ENCODE data around the gene KDM3A.

Gene KDM3A

GRCh38 chr2:86429335-86429734 lies 11.8 kb upstream of the KDM3A start:
- ChIA-PET POLR2A (no interaction called here), CTCF (no interaction called here)
- DNase-seq (ENCODE audit: extremely low spot score), result no peak
- TF ChIP-seq ZNF384 (IDR thresholded peaks at IDR 0.05), result no peak
- no peak for TF ChIP-seq SP1 (IDR thresholded peaks at IDR 0.05)
- TF ChIP-seq L3MBTL2 (conservative IDR thresholded peaks at IDR 0.05), result no peak
- TF ChIP-seq LEF1 (IDR thresholded peaks at IDR 0.05; ENCODE audit: borderline replicate concordance), result no peak
- no peak for TF ChIP-seq ARNT (IDR thresholded peaks at IDR 0.05)
- TF ChIP-seq HDGF (IDR thresholded peaks at IDR 0.05; ENCODE audit: borderline replicate concordance), result no peak
- TF ChIP-seq SUZ12 (IDR thresholded peaks at IDR 0.05), result no peak

GRCh38 chr2:86430368-86430767 lies 10.8 kb upstream of the KDM3A start:
- POLR2A ChIA-PET, result no interaction called here
- DNase-seq (ENCODE audit: extremely low spot score), result no peak
- CTCF ChIA-PET, result no interaction called here
- TF ChIP-seq NFRKB (IDR thresholded peaks at IDR 0.05), result no peak
- TF ChIP-seq HDGF (IDR thresholded peaks at IDR 0.05; ENCODE audit: borderline replicate concordance), result no peak
- no peak for TF ChIP-seq ARNT (IDR thresholded peaks at IDR 0.05)
- TF ChIP-seq L3MBTL2 (conservative IDR thresholded peaks at IDR 0.05), result no peak
- no peak for TF ChIP-seq ZNF384 (IDR thresholded peaks at IDR 0.05)
- no peak for TF ChIP-seq FOXK2 (IDR thresholded peaks at IDR 0.05)
- TF ChIP-seq LEF1 (IDR thresholded peaks at IDR 0.05; ENCODE audit: borderline replicate concordance), result no peak
- TF ChIP-seq SUZ12 (IDR thresholded peaks at IDR 0.05), result no peak
- TF ChIP-seq SP1 (IDR thresholded peaks at IDR 0.05), result no peak

GRCh38 chr2:86433137-86433536 lies 8.0 kb upstream of the KDM3A start:
- no peak for DNase-seq (ENCODE audit: extremely low spot score)
- ChIA-PET POLR2A (no interaction called here), CTCF (no interaction called here)
- TF ChIP-seq L3MBTL2 (conservative IDR thresholded peaks at IDR 0.05) (no peak), LEF1 (IDR thresholded peaks at IDR 0.05; ENCODE audit: borderline replicate concordance) (no peak), NFRKB (IDR thresholded peaks at IDR 0.05) (no peak), CTBP1 (IDR thresholded peaks at IDR 0.05; ENCODE audit: borderline replicate concordance) (no peak), SUZ12 (IDR thresholded peaks at IDR 0.05) (no peak), TARDBP (IDR thresholded peaks at IDR 0.05) (no peak), BHLHE40 (IDR thresholded peaks at IDR 0.05; ENCODE audit: borderline replicate concordance) (no peak), ARNT (IDR thresholded peaks at IDR 0.05) (no peak), SP1 (IDR thresholded peaks at IDR 0.05) (no peak), PKNOX1 (IDR thresholded peaks at IDR 0.05) (no peak), FOXM1 (IDR thresholded peaks at IDR 0.05; ENCODE audit: borderline replicate concordance) (no peak), ZNF384 (IDR thresholded peaks at IDR 0.05) (no peak)

GRCh38 chr2:86434290-86434689 lies 6.9 kb upstream of the KDM3A start:
- no peak for DNase-seq (ENCODE audit: extremely low spot score)
- ChIA-PET POLR2A (no interaction called here), CTCF (no interaction called here)
- TF ChIP-seq HDGF (IDR thresholded peaks at IDR 0.05; ENCODE audit: borderline replicate concordance) (no peak), ZNF384 (IDR thresholded peaks at IDR 0.05) (no peak)

- POLR2A ChIA-PET, result no interaction called here
- no peak for TF ChIP-seq FOXM1 (IDR thresholded peaks at IDR 0.05; ENCODE audit: borderline replicate concordance)
- DNase-seq (ENCODE audit: extremely low spot score), result no peak
- CTCF ChIA-PET, result no interaction called here
Observed at GRCh38 chr2:86435531-86435930, 5.6 kb upstream of the KDM3A start.

- CTCF ChIA-PET, result no interaction called here
- POLR2A ChIA-PET, result no interaction called here
- TF ChIP-seq NFRKB (IDR thresholded peaks at IDR 0.05), result no peak
- no peak for TF ChIP-seq CTBP1 (IDR thresholded peaks at IDR 0.05; ENCODE audit: borderline replicate concordance)
- TF ChIP-seq SUZ12 (IDR thresholded peaks at IDR 0.05), result no peak
- no peak for TF ChIP-seq PKNOX1 (IDR thresholded peaks at IDR 0.05)
- DNase-seq (ENCODE audit: extremely low spot score), result no peak
Observed at GRCh38 chr2:86436328-86436727, 4.8 kb upstream of the KDM3A start.

GRCh38 chr2:86439879-86440630 lies 1.1 kb upstream of the KDM3A start:
- ChIA-PET POLR2A (interaction anchor here (1.0 to 1.8 kb wide), 4 partner anchors 26 to 241 kb away, joined by 3 to 5 read pairs (median 4); partner anchors contain the start of gene MRPL35), CTCF (interaction anchor here (0.6 kb wide), 1 partner anchor 68 kb away, joined by 4 read pairs; no protein-coding TSS in a partner anchor)
- no peak for TF ChIP-seq ELF4 (IDR thresholded peaks at IDR 0.05)
- no peak for TF ChIP-seq BHLHE40 (IDR thresholded peaks at IDR 0.05; ENCODE audit: borderline replicate concordance)
- TF ChIP-seq LEF1 (IDR thresholded peaks at IDR 0.05; ENCODE audit: borderline replicate concordance), result no peak
- DNase-seq (ENCODE audit: extremely low spot score), result no peak

- TF ChIP-seq ZNF384 (IDR thresholded peaks at IDR 0.05) (no peak), BHLHE40 (IDR thresholded peaks at IDR 0.05; ENCODE audit: borderline replicate concordance) (no peak), FOXM1 (IDR thresholded peaks at IDR 0.05; ENCODE audit: borderline replicate concordance) (no peak), ELF4 (IDR thresholded peaks at IDR 0.05) (no peak), L3MBTL2 (conservative IDR thresholded peaks at IDR 0.05) (no peak), PKNOX1 (IDR thresholded peaks at IDR 0.05) (no peak), CTBP1 (IDR thresholded peaks at IDR 0.05; ENCODE audit: borderline replicate concordance) (no peak), FOXK2 (IDR thresholded peaks at IDR 0.05) (no peak), TARDBP (IDR thresholded peaks at IDR 0.05) (no peak), ARNT (IDR thresholded peaks at IDR 0.05) (no peak), HDGF (IDR thresholded peaks at IDR 0.05; ENCODE audit: borderline replicate concordance) (no peak)
- no peak for DNase-seq (ENCODE audit: extremely low spot score)
- CTCF ChIA-PET, result interaction anchor here (0.7 kb wide), 1 partner anchor 73 kb away, joined by 4 read pairs; no protein-coding TSS in a partner anchor
- POLR2A ChIA-PET, result interaction anchor here (0.6 to 2.1 kb wide), 13 partner anchors 9 to 242 kb away, joined by 3 to 9 read pairs (median 4); partner anchors contain the start of genes MRPL35 and REEP1
Observed at GRCh38 chr2:86441392-86441881, 266 bp downstream of the KDM3A start.

All from HEK293T (cell line).